Stimulated activated CD4-positive, alpha-beta T cell treated with anti-CD3 and anti-CD28 coated beads, Interleukin-2, amount 100 ng/mL, for 48 hours (primary cell): ENCODE results near the gene OVOL1.

Experiments used
- DNase-seq, 2 donors: peaks; one replicate each; pipeline ENCODE4 v3.0.0-alpha.2; 2020

OVOL1 gene

GRCh38 chr11:65778431-65778900 lies 8.4 kb upstream of the OVOL1 start:
- no peak for DNase-seq

GRCh38 chr11:65778901-65779668 lies 7.8 kb upstream of the OVOL1 start:
- DNase-seq, result no peak

- no peak for DNase-seq
Observed at GRCh38 chr11:65779669-65779918, 7.3 kb upstream of the OVOL1 start.

GRCh38 chr11:65779919-65780769 lies 6.7 kb upstream of the OVOL1 start:
- peak; percentile 78 to 87 for DNase-seq

GRCh38 chr11:65780770-65781151 lies 6.1 kb upstream of the OVOL1 start, which contains the start of gene AP5B1:
AP5B1 (minus strand) TSS chr11:65780976; CDS start chr11:65780591, 385 bp downstream.
- peak; percentile 59 to 72 for DNase-seq

- no peak for DNase-seq
Observed at GRCh38 chr11:65781152-65781961, 5.5 kb upstream of the OVOL1 start.

GRCh38 chr11:65781962-65782815 lies 4.7 kb upstream of the OVOL1 start:
- no peak for DNase-seq

GRCh38 chr11:65782816-65783228 lies 4.0 kb upstream of the OVOL1 start:
- DNase-seq, result no peak

GRCh38 chr11:65785319-65786007 lies 1.4 kb upstream of the OVOL1 start:
- DNase-seq, result no peak

- no peak for DNase-seq
Observed at GRCh38 chr11:65786008-65786785, 666 bp upstream of the OVOL1 start.

GRCh38 chr11:65787649-65788622 lies 1.1 kb downstream of the OVOL1 start:
- DNase-seq, result no peak

- DNase-seq, result no peak
Observed at GRCh38 chr11:65788821-65789220, 2.0 kb downstream of the OVOL1 start.

- no peak for DNase-seq
Observed at GRCh38 chr11:65789230-65790103, 2.6 kb downstream of the OVOL1 start.

- no peak for DNase-seq
Observed at GRCh38 chr11:65790104-65790901, 3.4 kb downstream of the OVOL1 start.

GRCh38 chr11:65790902-65791650 lies 4.2 kb downstream of the OVOL1 start:
- no peak for DNase-seq

GRCh38 chr11:65791719-65792213 lies 4.9 kb downstream of the OVOL1 start:
- DNase-seq, result peak; percentile 36 to 66

- no peak for DNase-seq
Observed at GRCh38 chr11:65792456-65792855, 5.6 kb downstream of the OVOL1 start.
